ENCODE measurements around the gene UCKL1. TPM values are rescaled to one million over a fixed set of nuclear protein-coding genes. Genes with fewer than 3 reads are reported as not detected.

Gene UCKL1
- total RNA-seq, 2 experiments from 2014 or later = 25.6 to 42.6 TPM

DNA sequence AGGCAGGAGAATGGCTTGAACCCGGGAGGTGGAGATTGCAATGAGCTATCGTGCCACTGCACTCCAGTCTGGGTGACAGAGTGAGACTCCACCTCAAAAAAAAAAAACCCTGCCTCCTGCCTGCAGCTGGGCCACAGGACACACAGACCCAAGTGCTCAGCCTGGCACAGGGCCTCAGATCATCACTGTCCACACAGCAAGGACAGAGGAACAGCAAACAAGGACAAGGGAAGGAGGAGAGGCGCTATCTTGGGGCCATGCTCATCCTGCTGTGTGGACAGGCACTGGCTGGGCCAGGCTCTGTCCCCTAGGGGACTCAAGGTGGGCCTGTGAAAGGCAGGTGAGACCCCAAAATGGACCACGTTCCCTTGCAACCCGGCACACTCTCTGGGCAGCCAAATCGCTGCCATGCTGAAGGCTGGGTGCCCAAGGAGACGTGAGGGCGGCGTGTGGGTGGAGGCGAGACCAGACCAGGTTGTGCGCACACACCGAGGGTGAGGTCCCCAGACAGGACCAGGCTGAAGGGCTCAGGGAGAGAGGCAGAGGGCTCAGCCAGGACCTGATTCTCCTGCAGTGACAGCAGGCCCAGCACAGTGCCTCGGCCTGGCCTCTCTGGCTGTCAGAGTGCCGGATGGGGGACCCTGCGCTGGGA is 9.1 kb downstream of the UCKL1 start:
- Histone ChIP-seq H3K4me1 (ENCODE audit: insufficient read depth, low read length, poor library complexity, severe bottlenecking) (peaks cover 27% of the 10 kb centered on the region), H3K79me2 (ENCODE audit: insufficient read depth, low read depth, low read length) (peaks cover 13% of the 10 kb centered on the region; the same call in 1 of the 2 replicates), H3K9me2 (ENCODE audit: insufficient read depth, low read length) (no peaks in the 10 kb centered on the region), H4K20me1 (ENCODE audit: insufficient read depth, low read length) (no peaks in the 10 kb centered on the region), H2AFZ (ENCODE audit: low read length) (no peak overlapping the region), H3K4me3 (ENCODE audit: low read depth, low read length, poor library complexity, severe bottlenecking) (no peak overlapping the region), H3K4me2 (ENCODE audit: low read length) (no peak overlapping the region), H3K27ac (ENCODE audit: low read depth, low read length, poor library complexity, severe bottlenecking) (no peak overlapping the region), H3K36me3 (ENCODE audit: insufficient read depth, low read length) (peaks cover 37% of the 10 kb centered on the region; the same call in 1 of the 2 replicates), H3K9me3 (ENCODE audit: low read length) (no peaks in the 10 kb centered on the region)
- BruUV-seq (replicated peaks) = no TSS peak
- POLR2A ChIA-PET = no interaction called here
- DNase-seq (ENCODE audit: low spot score) = no peak
- no peak for TF ChIP-seq EZH2phosphoT487 (IDR thresholded peaks at IDR 0.05; ENCODE audit: borderline replicate concordance, low read depth, low read length)
- TF ChIP-seq, protein P1, sequence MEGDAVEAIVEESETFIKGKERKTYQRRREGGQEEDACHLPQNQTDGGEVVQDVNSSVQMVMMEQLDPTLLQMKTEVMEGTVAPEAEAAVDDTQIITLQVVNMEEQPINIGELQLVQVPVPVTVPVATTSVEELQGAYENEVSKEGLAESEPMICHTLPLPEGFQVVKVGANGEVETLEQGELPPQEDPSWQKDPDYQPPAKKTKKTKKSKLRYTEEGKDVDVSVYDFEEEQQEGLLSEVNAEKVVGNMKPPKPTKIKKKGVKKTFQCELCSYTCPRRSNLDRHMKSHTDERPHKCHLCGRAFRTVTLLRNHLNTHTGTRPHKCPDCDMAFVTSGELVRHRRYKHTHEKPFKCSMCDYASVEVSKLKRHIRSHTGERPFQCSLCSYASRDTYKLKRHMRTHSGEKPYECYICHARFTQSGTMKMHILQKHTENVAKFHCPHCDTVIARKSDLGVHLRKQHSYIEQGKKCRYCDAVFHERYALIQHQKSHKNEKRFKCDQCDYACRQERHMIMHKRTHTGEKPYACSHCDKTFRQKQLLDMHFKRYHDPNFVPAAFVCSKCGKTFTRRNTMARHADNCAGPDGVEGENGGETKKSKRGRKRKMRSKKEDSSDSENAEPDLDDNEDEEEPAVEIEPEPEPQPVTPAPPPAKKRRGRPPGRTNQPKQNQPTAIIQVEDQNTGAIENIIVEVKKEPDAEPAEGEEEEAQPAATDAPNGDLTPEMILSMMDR (conservative IDR thresholded peaks at IDR 0.05; ENCODE audit: low read length) = no peak
- intact Hi-C loops (cut with micrococcal nuclease; ENCODE audit: unreplicated experiment) = no loop called here
- CTCF ChIA-PET (ENCODE audit: unreplicated experiment) = no interaction called here

DNA sequence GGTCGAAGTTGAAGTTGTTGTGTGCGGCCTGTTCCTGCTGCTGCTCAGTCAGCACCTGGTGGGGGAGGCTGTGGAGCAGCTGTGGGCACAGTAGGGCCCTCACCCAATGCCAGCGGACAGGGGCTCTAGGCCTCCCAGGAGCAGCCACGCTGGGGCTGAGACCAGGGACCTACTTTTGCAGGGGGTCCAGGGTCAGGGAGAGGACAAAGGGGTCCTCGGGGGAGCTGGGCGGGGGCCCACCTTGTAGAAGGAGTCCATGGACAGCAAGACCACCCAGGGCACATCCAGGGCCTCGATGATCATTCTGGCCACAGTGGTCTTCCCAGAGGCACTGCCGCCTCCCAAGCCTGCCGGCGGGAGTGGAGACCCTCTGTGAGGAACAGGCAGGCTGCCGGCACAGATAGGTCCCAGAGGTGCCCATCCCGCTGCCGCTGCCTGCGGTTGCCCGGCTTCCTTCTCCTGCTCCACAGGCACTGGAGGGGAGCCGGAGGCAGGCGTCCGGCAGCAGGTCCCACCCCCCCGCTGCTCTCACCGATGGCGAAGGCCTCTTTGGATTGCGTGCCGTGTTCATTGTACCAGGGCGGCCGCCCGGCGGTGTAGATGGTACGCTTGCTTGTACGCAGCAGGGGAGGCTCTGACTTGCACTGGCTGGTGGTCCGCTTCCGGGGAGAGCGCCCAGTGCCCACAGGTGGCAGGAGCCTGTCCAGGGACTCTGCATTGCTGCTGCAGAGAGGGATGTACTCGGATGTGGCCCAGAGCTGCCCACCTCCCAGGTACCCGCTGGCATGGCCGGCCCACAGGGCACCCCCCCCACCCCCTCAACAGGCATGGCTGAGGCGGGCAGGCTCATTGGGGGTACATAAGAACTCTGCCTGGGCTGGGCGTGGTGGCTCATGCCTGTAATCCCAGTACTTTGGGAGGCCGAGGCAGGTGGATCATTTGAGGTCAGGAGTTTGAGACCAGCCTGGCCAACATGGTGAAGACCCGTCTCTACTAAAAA is 10.0 kb downstream of the UCKL1 start:
- Histone ChIP-seq H4K20me1 (ENCODE audit: insufficient read depth, low read length) (no peaks in the 10 kb centered on the region), H2AFZ (ENCODE audit: low read length) (no peak overlapping the region), H3K79me2 (ENCODE audit: insufficient read depth, low read depth, low read length) (peaks cover 13% of the 10 kb centered on the region; the same call in 1 of the 2 replicates), H3K9me2 (ENCODE audit: insufficient read depth, low read length) (no peaks in the 10 kb centered on the region), H3K27ac (ENCODE audit: low read depth, low read length, poor library complexity, severe bottlenecking) (no peak overlapping the region), H3K36me3 (ENCODE audit: insufficient read depth, low read length) (peaks cover 37% of the 10 kb centered on the region; the same call in 1 of the 2 replicates), H3K4me1 (ENCODE audit: insufficient read depth, low read length, poor library complexity, severe bottlenecking) (peaks cover 32% of the 10 kb centered on the region), H3K9me3 (ENCODE audit: low read length) (no peaks in the 10 kb centered on the region), H3K4me2 (ENCODE audit: low read length) (no peak overlapping the region), H3K4me3 (ENCODE audit: low read depth, low read length, poor library complexity, severe bottlenecking) (no peak overlapping the region)
- no peak for DNase-seq (ENCODE audit: low spot score)
- ChIA-PET CTCF (ENCODE audit: unreplicated experiment) (no interaction called here), POLR2A (no interaction called here)
- TF ChIP-seq, protein P1 (conservative IDR thresholded peaks at IDR 0.05; ENCODE audit: low read length) = no peak
- no peak for TF ChIP-seq EZH2phosphoT487 (IDR thresholded peaks at IDR 0.05; ENCODE audit: borderline replicate concordance, low read depth, low read length)
- intact Hi-C loops (cut with micrococcal nuclease; ENCODE audit: unreplicated experiment) = no loop called here
- BruUV-seq (replicated peaks) = no TSS peak

All from OCI-LY7 (cell line).